ENCODE data around the gene RAMACL.

Gene RAMACL

GRCh38 chr6:166573511-166574216 lies 12.8 kb downstream of the RAMACL start:
- DNase-seq (ENCODE audit: low read depth), result no peak

GRCh38 chr6:166572370-166573261 lies 13.9 kb downstream of the RAMACL start:
- DNase-seq (ENCODE audit: low read depth), result no peak

GRCh38 chr6:166570929-166571713 lies 15.4 kb downstream of the RAMACL start:
- no peak for DNase-seq (ENCODE audit: low read depth)

- no peak for DNase-seq (ENCODE audit: low read depth)
Observed at GRCh38 chr6:166569206-166569605, 17.3 kb downstream of the RAMACL start.

- DNase-seq (ENCODE audit: low read depth), result no peak
Observed at GRCh38 chr6:166567813-166568212, 18.7 kb downstream of the RAMACL start.

GRCh38 chr6:166567107-166567506 lies 19.4 kb downstream of the RAMACL start:
- no peak for DNase-seq (ENCODE audit: low read depth)

GRCh38 chr6:166566026-166567011 lies 20.2 kb downstream of the RAMACL start:
- no peak for DNase-seq (ENCODE audit: low read depth)

GRCh38 chr6:166565084-166565967 lies 21.2 kb downstream of the RAMACL start:
- no peak for DNase-seq (ENCODE audit: low read depth)

GRCh38 chr6:166563805-166564204 lies 22.7 kb downstream of the RAMACL start:
- DNase-seq (ENCODE audit: low read depth), result no peak

GRCh38 chr6:166563200-166563599 lies 23.3 kb downstream of the RAMACL start:
- no peak for DNase-seq (ENCODE audit: low read depth)

- DNase-seq (ENCODE audit: low read depth), result no peak
Observed at GRCh38 chr6:166562726-166563125, 23.8 kb downstream of the RAMACL start.

GRCh38 chr6:166561771-166562359 lies 24.6 kb downstream of the RAMACL start:
- DNase-seq (ENCODE audit: low read depth), result no peak

GRCh38 chr6:166560222-166560621 lies 26.3 kb downstream of the RAMACL start:
- no peak for DNase-seq (ENCODE audit: low read depth)

GRCh38 chr6:166559662-166560061 lies 26.8 kb downstream of the RAMACL start:
- DNase-seq (ENCODE audit: low read depth), result no peak

GRCh38 chr6:166559211-166559610 lies 27.3 kb downstream of the RAMACL start:
- no peak for DNase-seq (ENCODE audit: low read depth)

GRCh38 chr6:166558156-166559005 lies 28.1 kb downstream of the RAMACL start:
- no peak for DNase-seq (ENCODE audit: low read depth)

GRCh38 chr6:166556863-166557322 lies 29.6 kb downstream of the RAMACL start:
- DNase-seq (ENCODE audit: low read depth), result no peak

GRCh38 chr6:166556336-166556735 lies 30.1 kb downstream of the RAMACL start:
- no peak for DNase-seq (ENCODE audit: low read depth)

- no peak for DNase-seq (ENCODE audit: low read depth)
Observed at GRCh38 chr6:166555086-166555485, 31.4 kb downstream of the RAMACL start.

All from stimulated activated CD8-positive, alpha-beta memory T cell treated with anti-CD3 and anti-CD28 coated beads, Interleukin-12 subunit alpha, Interleukin-12 subunit beta, amount 100 ng/mL, for 1 hour (primary cell).